Measurements from ENCODE around the gene MOB3B. TPM values are rescaled to one million over a fixed set of nuclear protein-coding genes. Genes with fewer than 3 reads are reported as not detected.

The MOB3B gene
- total RNA-seq, 1 donor from 2014 or later, result 14.0 TPM

GRCh38 chr9:27361492-27361891, 168.1 kb downstream of the MOB3B start:
- Histone ChIP-seq H3K9ac (no peak overlapping the region), H3K27ac (no peak overlapping the region), H3K4me2 (no peak overlapping the region), H3K4me1 (peaks cover 11% of the 10 kb centered on the region), H2AFZ (replicated peaks) (no peak overlapping the region), H3K27me3 (no peaks in the 10 kb centered on the region), H4K20me1 (ENCODE audit: low read depth) (no peaks in the 10 kb centered on the region), H3K79me2 (ENCODE audit: low read depth) (peaks cover 4% of the 10 kb centered on the region), H3F3A (ENCODE audit: low read depth) (no peaks in the 10 kb centered on the region), H3K9me3 (ENCODE audit: low read depth) (no peaks in the 10 kb centered on the region), H3K36me3 (peaks cover 4% of the 10 kb centered on the region), H3K4me3 (no peak overlapping the region)
- peaks cover 18% of the 10 kb centered on the region for H3K4me1 Mint-ChIP-seq
- peaks cover 10% of the 10 kb centered on the region for H3K36me3 Mint-ChIP-seq
- no peak overlapping the region for H3K4me3 Mint-ChIP-seq
- no peaks in the 10 kb centered on the region for H3K9me3 Mint-ChIP-seq
- H3K27me3 Mint-ChIP-seq (ENCODE audit: insufficient read depth, low read depth), result no peaks in the 10 kb centered on the region
- H3K27ac Mint-ChIP-seq, result no peak overlapping the region
- DNase-seq (ENCODE audit: low spot score), result no peak
- no peak for TF ChIP-seq EZH2 (IDR thresholded peaks at IDR 0.05)
- TF ChIP-seq CTCF (IDR thresholded peaks at IDR 0.05), result no peak
- no peak for TF ChIP-seq EZH2phosphoT487 (IDR thresholded peaks at IDR 0.05)

- Histone ChIP-seq H3F3A (ENCODE audit: low read depth) (peaks cover 3% of the 10 kb centered on the region), H3K79me2 (ENCODE audit: low read depth) (no peaks in the 10 kb centered on the region), H3K27me3 (no peaks in the 10 kb centered on the region), H3K4me1 (peaks cover 6% of the 10 kb centered on the region), H3K4me2 (no peak overlapping the region), H3K4me3 (no peak overlapping the region), H3K9ac (no peak overlapping the region), H3K9me3 (ENCODE audit: low read depth) (no peaks in the 10 kb centered on the region), H2AFZ (replicated peaks) (no peak overlapping the region), H4K20me1 (ENCODE audit: low read depth) (peaks cover 4% of the 10 kb centered on the region), H3K36me3 (peaks cover 4% of the 10 kb centered on the region), H3K27ac (no peak overlapping the region)
- DNase-seq (ENCODE audit: low spot score), result no peak
- Mint-ChIP-seq H3K27ac (no peak overlapping the region), H3K36me3 (peaks cover 10% of the 10 kb centered on the region), H3K9me3 (no peaks in the 10 kb centered on the region), H3K27me3 (ENCODE audit: insufficient read depth, low read depth) (peaks cover 2% of the 10 kb centered on the region), H3K4me3 (no peak overlapping the region), H3K4me1 (peaks cover 7% of the 10 kb centered on the region)
- TF ChIP-seq CTCF (IDR thresholded peaks at IDR 0.05) (no peak), EZH2phosphoT487 (IDR thresholded peaks at IDR 0.05) (no peak), EZH2 (IDR thresholded peaks at IDR 0.05) (no peak)
These were observed 169.9 kb downstream of the MOB3B start for GRCh38 chr9:27359763-27360162.

GRCh38 chr9:27358007-27358406, 171.6 kb downstream of the MOB3B start:
- H3F3A ChIP-seq (ENCODE audit: low read depth), result peaks cover 21% of the 10 kb centered on the region
- H3K36me3 ChIP-seq, result peaks cover 4% of the 10 kb centered on the region
- Mint-ChIP-seq H3K4me3 (no peak overlapping the region), H3K4me1 (peaks cover 17% of the 10 kb centered on the region), H3K27me3 (ENCODE audit: insufficient read depth, low read depth) (peaks cover 2% of the 10 kb centered on the region), H3K36me3 (peaks cover 10% of the 10 kb centered on the region), H3K9me3 (no peaks in the 10 kb centered on the region), H3K27ac (no peak overlapping the region)
- H3K4me2 ChIP-seq, result no peak overlapping the region
- H2AFZ ChIP-seq (replicated peaks), result no peak overlapping the region
- H3K27ac ChIP-seq, result no peak overlapping the region
- no peak for DNase-seq (ENCODE audit: low spot score)
- no peak for TF ChIP-seq EZH2 (IDR thresholded peaks at IDR 0.05)
- no peak for TF ChIP-seq CTCF (IDR thresholded peaks at IDR 0.05)
- no peak for TF ChIP-seq EZH2phosphoT487 (IDR thresholded peaks at IDR 0.05)
- H4K20me1 ChIP-seq (ENCODE audit: low read depth), result peaks cover 21% of the 10 kb centered on the region
- H3K9me3 ChIP-seq (ENCODE audit: low read depth), result no peaks in the 10 kb centered on the region
- no peak overlapping the region for H3K4me3 ChIP-seq
- peaks cover 23% of the 10 kb centered on the region for H3K4me1 ChIP-seq
- no peak overlapping the region for H3K9ac ChIP-seq
- H3K27me3 ChIP-seq, result no peaks in the 10 kb centered on the region
- no peaks in the 10 kb centered on the region for H3K79me2 ChIP-seq (ENCODE audit: low read depth)
